GM12892 (cell line): ENCODE results near the gene MB21D2.

ENCODE experiments used
- DNase-seq: peaks from one replicate; pipeline ENCODE4 v3.0.0; 2011; ENCODE audit not compliant: insufficient read length
- FAIRE-seq: peaks from 2 replicates; lab custom pipeline; 2011; peaks lifted over from hg19 to GRCh38; lab: Jason Lieb, UNC
- POLR2A ChIP-seq: IDR thresholded peaks from 2 replicates; pipeline ENCODE4 v1.6.1; 2011; ENCODE audit warnings: low read depth, low read length, control low read depth
- POLR2AphosphoS5 ChIP-seq: IDR thresholded peaks from 2 replicates; pipeline ENCODE4 v1.6.1; 2011; ENCODE audit warnings: low read depth, low read length, control low read depth
- TAF1 ChIP-seq: IDR thresholded peaks from 2 replicates; pipeline ENCODE4 v1.6.1; 2011; ENCODE audit warnings: low read depth, mild to moderate bottlenecking, control low read depth, low read length, borderline replicate concordance

The MB21D2 gene

GRCh38 chr3:192887701-192888100 lies 30.0 kb downstream of the MB21D2 start:
- FAIRE-seq: no peak
- no peak for DNase-seq
- TF ChIP-seq POLR2A: no peak
- TF ChIP-seq TAF1: no peak
- TF ChIP-seq POLR2AphosphoS5: no peak

- FAIRE-seq (peak; percentile 92), DNase-seq (no peak)
- no peak for TF ChIP-seq POLR2AphosphoS5
- no peak for TF ChIP-seq POLR2A
- TF ChIP-seq TAF1: no peak
Observed at GRCh38 chr3:192887047-192887446, 30.6 kb downstream of the MB21D2 start.

- no peak for DNase-seq
- TF ChIP-seq POLR2A (no peak), TAF1 (no peak), POLR2AphosphoS5 (no peak)
- FAIRE-seq: no peak
Observed at GRCh38 chr3:192884777-192885773, 32.6 kb downstream of the MB21D2 start.

GRCh38 chr3:192883512-192883911 lies 34.1 kb downstream of the MB21D2 start:
- no peak for FAIRE-seq
- no peak for TF ChIP-seq POLR2A
- no peak for TF ChIP-seq POLR2AphosphoS5
- no peak for TF ChIP-seq TAF1
- no peak for DNase-seq

GRCh38 chr3:192881159-192881786 lies 36.4 kb downstream of the MB21D2 start:
- DNase-seq (no peak), FAIRE-seq (peak; percentile 82)
- TF ChIP-seq POLR2A (no peak), TAF1 (no peak), POLR2AphosphoS5 (no peak)

GRCh38 chr3:192880313-192880712 lies 37.3 kb downstream of the MB21D2 start:
- peak; percentile 57 for FAIRE-seq
- no peak for DNase-seq

GRCh38 chr3:192879346-192880031 lies 38.2 kb downstream of the MB21D2 start:
- no peak for FAIRE-seq
- TF ChIP-seq POLR2A (no peak), POLR2AphosphoS5 (no peak), TAF1 (no peak)
- no peak for DNase-seq

More at GRCh38 chr3:192880313-192880712, 37.3 kb downstream of the MB21D2 start:
- TF ChIP-seq TAF1: no peak
- TF ChIP-seq POLR2A: no peak
- TF ChIP-seq POLR2AphosphoS5: no peak

- TF ChIP-seq TAF1 (no peak), POLR2AphosphoS5 (no peak), POLR2A (no peak)
- DNase-seq (no peak), FAIRE-seq (peak; percentile 30)
Observed at GRCh38 chr3:192875971-192876565, 41.6 kb downstream of the MB21D2 start.

- FAIRE-seq (no peak), DNase-seq (no peak)
- TF ChIP-seq TAF1: no peak
- TF ChIP-seq POLR2A: no peak
- TF ChIP-seq POLR2AphosphoS5: no peak
Observed at GRCh38 chr3:192870822-192871221, 46.8 kb downstream of the MB21D2 start.

- no peak for DNase-seq
- no peak for TF ChIP-seq POLR2AphosphoS5
- no peak for TF ChIP-seq POLR2A
- no peak for FAIRE-seq
Observed at GRCh38 chr3:192869131-192870031, 48.3 kb downstream of the MB21D2 start.
